OCI-LY3 (cell line): ENCODE measurements around the gene NRXN3.

Experiments used
- EZH2phosphoT487 ChIP-seq: fragments of 200-600 bp; shearing (Covaris generic); IDR thresholded peaks from 2 replicates; pipeline ENCODE4 v1.6.1; 2018; ENCODE audit warnings: antibody characterized with exemption, mixed run types, low read depth
- TF ChIP-seq, protein P1 (sequence below): fragments of 200-600, 300-600 bp; sonication (generic); IDR thresholded peaks from 2 replicates; pipeline ENCODE4 v1.5.1; 2014; ENCODE audit warnings: antibody characterized with exemption, low read length, low read depth

DNA sequence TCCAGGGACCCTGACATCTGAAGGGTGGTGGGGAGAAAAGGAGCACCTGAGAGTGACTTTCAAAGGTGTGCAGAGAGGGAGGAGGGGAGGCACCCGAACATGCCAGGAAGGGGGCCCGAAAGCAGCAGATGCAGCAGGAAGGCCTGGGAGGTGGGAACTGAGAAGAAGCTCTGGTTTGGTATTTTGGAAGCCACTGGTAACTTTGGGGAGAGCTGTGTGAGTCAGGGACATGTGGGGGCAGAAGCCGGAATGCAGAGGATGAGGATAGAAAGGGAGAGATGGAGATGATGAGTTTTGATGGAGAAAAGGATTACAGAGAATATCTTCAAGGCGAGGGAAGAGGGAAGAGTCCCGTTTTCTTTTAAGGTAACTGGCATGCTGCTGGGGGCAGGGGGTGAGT, 50.1 kb downstream of the NRXN3 start:
- TF ChIP-seq, protein P1, sequence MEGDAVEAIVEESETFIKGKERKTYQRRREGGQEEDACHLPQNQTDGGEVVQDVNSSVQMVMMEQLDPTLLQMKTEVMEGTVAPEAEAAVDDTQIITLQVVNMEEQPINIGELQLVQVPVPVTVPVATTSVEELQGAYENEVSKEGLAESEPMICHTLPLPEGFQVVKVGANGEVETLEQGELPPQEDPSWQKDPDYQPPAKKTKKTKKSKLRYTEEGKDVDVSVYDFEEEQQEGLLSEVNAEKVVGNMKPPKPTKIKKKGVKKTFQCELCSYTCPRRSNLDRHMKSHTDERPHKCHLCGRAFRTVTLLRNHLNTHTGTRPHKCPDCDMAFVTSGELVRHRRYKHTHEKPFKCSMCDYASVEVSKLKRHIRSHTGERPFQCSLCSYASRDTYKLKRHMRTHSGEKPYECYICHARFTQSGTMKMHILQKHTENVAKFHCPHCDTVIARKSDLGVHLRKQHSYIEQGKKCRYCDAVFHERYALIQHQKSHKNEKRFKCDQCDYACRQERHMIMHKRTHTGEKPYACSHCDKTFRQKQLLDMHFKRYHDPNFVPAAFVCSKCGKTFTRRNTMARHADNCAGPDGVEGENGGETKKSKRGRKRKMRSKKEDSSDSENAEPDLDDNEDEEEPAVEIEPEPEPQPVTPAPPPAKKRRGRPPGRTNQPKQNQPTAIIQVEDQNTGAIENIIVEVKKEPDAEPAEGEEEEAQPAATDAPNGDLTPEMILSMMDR: no peak
- no peak for TF ChIP-seq EZH2phosphoT487
